GM12891 (cell line): ENCODE results near the gene KRT78.

Experiments
- PAX5 ChIP-seq: IDR thresholded peaks from 2 replicates; pipeline ENCODE4 v1.6.1; 2011; ENCODE audit warnings: low read length, moderate library complexity, mild to moderate bottlenecking; ENCODE audit not compliant: insufficient read depth, severe bottlenecking
- POLR2A ChIP-seq: IDR thresholded peaks from 2 replicates; pipeline ENCODE4 v1.6.1; 2011; ENCODE audit warnings: low read depth, low read length, control low read depth
- POLR2AphosphoS5 ChIP-seq: IDR thresholded peaks from 2 replicates; pipeline ENCODE4 v1.6.1; 2011; ENCODE audit warnings: low read depth, low read length, control low read depth
- POU2F2 ChIP-seq: IDR thresholded peaks from 2 replicates; pipeline ENCODE4 v1.6.1; 2011; ENCODE audit warnings: low read depth, mild to moderate bottlenecking, control low read depth, low read length, moderate library complexity
- SPI1 ChIP-seq: IDR thresholded peaks from 2 replicates; pipeline ENCODE4 v1.6.1; 2011; ENCODE audit warnings: low read depth, low read length, control low read depth
- TAF1 ChIP-seq: IDR thresholded peaks from 2 replicates; pipeline ENCODE4 v1.6.1; 2011; ENCODE audit warnings: low read depth, low read length, control low read depth

GRCh38 chr12:52849511-52849910, 717 bp upstream of the KRT78 start:
- no peak for TF ChIP-seq POLR2A
- no peak for TF ChIP-seq TAF1
- TF ChIP-seq POLR2AphosphoS5, result no peak
- no peak for TF ChIP-seq SPI1
- no peak for TF ChIP-seq POU2F2
- TF ChIP-seq PAX5, result no peak
